Measurements from ENCODE around the gene BIRC6. TPM values are rescaled to one million over a fixed set of nuclear protein-coding genes. Genes with fewer than 3 reads are reported as not detected.
"Not testable (repeated sequence)": the region's sequence is repeated elsewhere in the genome, so short reads cannot be mapped to it uniquely, and the experiment has no call there.

Gene BIRC6
- polyA plus RNA-seq (2011; rRNA removed) (53.7 and 73.6 TPM in 2 replicates), polyA minus RNA-seq (2011; rRNA and poly(A)+ RNA removed) (376 and 458 TPM in 2 replicates)

GRCh38 chr2:32356681-32357317, at the start of gene BIRC6:
Gene BIRC6 (plus strand): TSS chr2:32357023. CDS start chr2:32357162, 139 bp downstream.
- ChIA-PET POLR2A (no interaction called here), CTCF (no interaction called here)
- Histone ChIP-seq H3K36me3 (ENCODE audit: control insufficient read depth, insufficient read depth, low read length) (no peaks in the 10 kb centered on the region), H3K27me3 (ENCODE audit: control insufficient read depth, insufficient read depth, low read length) (no peaks in the 10 kb centered on the region), H3K4me3 (ENCODE audit: low read depth, low read length) (peak within 1 kb of the TSS; percentile 97)
- DNase-seq (ENCODE audit: low read depth): peak; percentile 83
- no peak for TF ChIP-seq CTCF (IDR thresholded peaks at IDR 0.05; ENCODE audit: insufficient read depth, low read depth, low read length)

GRCh38 chr2:32310577-32310976, 46.2 kb upstream of the BIRC6 start:
- Histone ChIP-seq H3K4me3 (ENCODE audit: low read depth, low read length) (no peak overlapping the region), H3K36me3 (ENCODE audit: control insufficient read depth, insufficient read depth, low read length) (no peaks in the 10 kb centered on the region), H3K27me3 (ENCODE audit: control insufficient read depth, insufficient read depth, low read length) (no peaks in the 10 kb centered on the region)
- CTCF ChIA-PET: no interaction called here
- TF ChIP-seq CTCF (IDR thresholded peaks at IDR 0.05; ENCODE audit: insufficient read depth, low read depth, low read length): no peak
- POLR2A ChIA-PET: no interaction called here
- no peak for DNase-seq (ENCODE audit: low read depth)

- ChIA-PET CTCF (no interaction called here), POLR2A (no interaction called here)
- Histone ChIP-seq H3K4me3 (ENCODE audit: low read depth, low read length) (no peak overlapping the region), H3K27me3 (ENCODE audit: control insufficient read depth, insufficient read depth, low read length) (no peaks in the 10 kb centered on the region), H3K36me3 (ENCODE audit: control insufficient read depth, insufficient read depth, low read length) (no peaks in the 10 kb centered on the region)
- no peak for TF ChIP-seq CTCF (IDR thresholded peaks at IDR 0.05; ENCODE audit: insufficient read depth, low read depth, low read length)
- no peak for DNase-seq (ENCODE audit: low read depth)
Observed at GRCh38 chr2:32314886-32315285, 41.9 kb upstream of the BIRC6 start.

- CTCF ChIA-PET: interaction anchor here (1.2 kb wide), 1 partner anchor 67 kb away, joined by 3 read pairs; no protein-coding TSS in a partner anchor
- POLR2A ChIA-PET; H3K27me3 ChIP-seq (ENCODE audit: control insufficient read depth, insufficient read depth, low read length); H3K4me3 ChIP-seq (ENCODE audit: low read depth, low read length); H3K36me3 ChIP-seq (ENCODE audit: control insufficient read depth, insufficient read depth, low read length); DNase-seq (ENCODE audit: low read depth): not testable (repeated sequence)
Observed at GRCh38 chr2:32328679-32329078, 28.1 kb upstream of the BIRC6 start.

GRCh38 chr2:32329180-32329980, 27.4 kb upstream of the BIRC6 start:
- CTCF ChIA-PET: interaction anchor here (1.2 kb wide), 1 partner anchor 66 kb away, joined by 3 read pairs; no protein-coding TSS in a partner anchor
- DNase-seq (ENCODE audit: low read depth); H3K4me3 ChIP-seq (ENCODE audit: low read depth, low read length); POLR2A ChIA-PET; H3K36me3 ChIP-seq (ENCODE audit: control insufficient read depth, insufficient read depth, low read length); H3K27me3 ChIP-seq (ENCODE audit: control insufficient read depth, insufficient read depth, low read length): not testable (repeated sequence)

GRCh38 chr2:32330136-32330535, 26.7 kb upstream of the BIRC6 start:
- ChIA-PET POLR2A (no interaction called here), CTCF (no interaction called here)
- no peaks in the 10 kb centered on the region for H3K27me3 ChIP-seq (ENCODE audit: control insufficient read depth, insufficient read depth, low read length)
- DNase-seq (ENCODE audit: low read depth): peak; percentile 18
- no peaks in the 10 kb centered on the region for H3K36me3 ChIP-seq (ENCODE audit: control insufficient read depth, insufficient read depth, low read length)
- no peak overlapping the region for H3K4me3 ChIP-seq (ENCODE audit: low read depth, low read length)
- no peak for TF ChIP-seq CTCF (IDR thresholded peaks at IDR 0.05; ENCODE audit: insufficient read depth, low read depth, low read length)
